ENCODE measurements around the gene SERPING1. TPM values are rescaled to one million over a fixed set of nuclear protein-coding genes. Genes with fewer than 3 reads are reported as not detected.
A peak's percentile ranks its signal among the peaks of the same experiment; 100 is the strongest.
"Not testable (repeated sequence)": the region's sequence is repeated elsewhere in the genome, so short reads cannot be mapped to it uniquely, and the experiment has no call there.

SERPING1 gene
- total RNA-seq, 1 donor from 2014 or later = 20.8 TPM

DNA sequence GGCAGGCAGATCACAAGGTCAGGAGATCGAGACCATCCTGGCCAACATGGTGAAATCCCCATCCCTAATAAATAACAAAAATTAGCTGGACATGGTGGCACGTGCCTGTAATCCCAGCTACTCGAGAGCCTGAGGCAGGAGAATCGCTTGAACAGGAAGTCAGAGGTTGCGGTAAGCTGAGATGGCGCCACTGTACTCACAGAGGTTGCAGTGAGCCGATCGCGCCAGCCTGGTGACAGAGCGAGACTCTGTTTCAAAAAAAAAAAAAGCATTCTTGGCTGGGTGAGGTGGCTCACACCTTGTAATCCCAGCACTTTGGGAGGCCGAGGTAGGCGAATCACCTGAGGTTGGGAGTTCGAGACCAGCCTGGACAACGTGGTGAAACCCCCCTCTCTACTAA lies 54.7 kb downstream of the SERPING1 start:
- DNase-seq = not testable (repeated sequence)

GRCh38 chr11:57652662-57653061 lies 55.2 kb downstream of the SERPING1 start:
- no peak for DNase-seq

DNA sequence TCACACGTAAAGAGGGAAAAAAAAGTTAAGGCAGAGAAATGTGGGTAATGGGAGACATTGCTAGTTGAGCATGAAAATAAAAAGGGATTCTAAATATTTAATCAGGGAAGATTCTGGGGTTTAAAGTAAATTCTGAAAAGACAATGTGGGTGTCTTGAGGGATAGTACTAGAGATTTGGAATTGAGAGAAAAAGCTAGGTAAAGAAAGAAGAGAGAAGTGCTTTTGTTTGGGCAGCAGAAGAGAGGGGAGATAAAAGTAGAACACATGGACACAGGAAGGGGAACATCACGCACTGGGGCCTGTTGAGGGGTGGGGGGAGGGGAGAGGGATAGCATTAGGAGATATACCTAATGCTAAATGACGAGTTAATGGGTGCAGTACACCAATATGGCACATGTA lies 55.7 kb downstream of the SERPING1 start:
- DNase-seq = no peak

DNA sequence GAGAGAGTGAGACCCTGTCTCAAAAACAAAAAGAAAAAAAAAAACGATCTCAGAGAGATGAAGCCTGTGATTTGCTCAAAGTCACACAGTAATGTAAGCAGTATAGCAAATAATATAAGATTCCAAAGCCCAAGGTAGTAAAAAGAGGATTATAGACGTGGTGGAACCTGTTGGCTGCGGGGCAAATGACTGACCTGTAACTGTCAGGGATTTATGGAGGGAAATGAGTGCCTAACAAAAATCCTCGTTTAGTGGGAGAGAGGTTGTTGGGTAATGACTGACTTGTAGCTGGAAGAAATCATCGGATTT lies 59.4 kb downstream of the SERPING1 start:
- no peak for DNase-seq

GRCh38 chr11:57657194-57658022 lies 59.9 kb downstream of the SERPING1 start, which contains the start of gene CLP1:
CLP1 (plus strand) TSS chr11:57657762; CDS start chr11:57659477, 1,715 bp downstream.
- peak; percentile 100 for DNase-seq

- DNase-seq = no peak
These were observed 60.5 kb downstream of the SERPING1 start for GRCh38 chr11:57658023-57658361.

GRCh38 chr11:57659669-57660068 lies 62.2 kb downstream of the SERPING1 start:
- DNase-seq = no peak

DNA sequence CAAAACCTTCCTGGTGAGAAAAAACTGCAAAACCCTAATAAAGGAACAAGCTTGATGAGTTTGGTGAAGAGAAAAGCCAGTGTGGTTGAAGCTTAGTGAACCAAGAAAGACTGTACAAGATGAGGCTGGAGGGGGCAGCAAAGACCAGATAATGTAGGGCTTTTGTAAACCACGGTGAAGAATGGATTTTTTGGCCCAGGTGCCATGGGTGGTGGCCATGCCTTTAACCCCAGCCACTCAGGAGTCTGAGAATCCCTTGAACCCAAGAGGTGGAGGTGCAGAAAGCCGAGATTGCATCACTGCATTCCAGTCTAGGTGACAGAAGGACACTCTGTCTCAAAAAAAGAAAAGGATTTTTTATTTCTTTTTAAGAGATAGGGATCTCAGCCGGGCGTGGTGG lies 65.4 kb downstream of the SERPING1 start:
- no peak for DNase-seq

DNA sequence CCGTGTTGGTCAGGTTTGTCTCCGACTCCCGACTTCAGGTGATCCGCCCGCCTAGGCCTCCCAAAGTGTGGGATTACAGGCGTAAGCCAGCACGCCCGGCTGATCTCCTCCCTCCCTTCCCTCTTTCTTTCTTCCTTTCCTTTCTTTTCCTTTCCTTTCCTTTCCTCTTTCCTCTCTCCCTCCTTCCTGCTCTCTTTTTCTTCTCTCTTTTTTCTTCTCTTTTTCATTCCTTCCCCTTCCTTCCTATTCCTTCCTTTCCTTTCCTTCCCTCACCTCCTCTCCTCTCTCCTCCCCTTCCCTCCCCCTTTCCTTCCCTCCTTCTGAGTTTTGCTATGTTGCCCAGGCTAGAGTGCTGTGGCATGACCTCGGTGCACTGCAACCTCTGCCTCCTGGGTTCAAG lies 66.5 kb downstream of the SERPING1 start:
- DNase-seq = no peak

Small RNAs within 50 kb of the gene (small RNA-seq; reads per million reads assigned to genes)
- 600 reads per million, percentile 98 among the genes with 10 or more reads in this experiment for gene MIR130A (ENCODE audit: low replicate concordance)

Other genes with a start within 250 kb of the SERPING1 start
- 0.41 TPM for gene PRG3, start 216.5 kb upstream of the SERPING1 start, total RNA-seq
- gene PRG2, start 207.0 kb upstream of the SERPING1 start, total RNA-seq = not detected
- 49.4 TPM for gene SLC43A3, start 170.6 kb upstream of the SERPING1 start, total RNA-seq
- gene RTN4RL2, start 137.2 kb upstream of the SERPING1 start, total RNA-seq = 0.21 TPM
- 9.1 TPM for gene SLC43A1, start 82.0 kb upstream of the SERPING1 start, total RNA-seq
- gene TIMM10, start 66.9 kb upstream of the SERPING1 start, total RNA-seq = 16.8 TPM
- 107 TPM for gene SMTNL1, start 60.1 kb upstream of the SERPING1 start, total RNA-seq
- 12.9 TPM for gene UBE2L6, start 30.0 kb upstream of the SERPING1 start, total RNA-seq
- gene YPEL4, start 52.2 kb downstream of the SERPING1 start, total RNA-seq = 1.1 TPM
- 14.3 TPM for gene CLP1, start 60.1 kb downstream of the SERPING1 start, total RNA-seq
- gene ZDHHC5, start 70.4 kb downstream of the SERPING1 start, total RNA-seq = 29.7 TPM
- gene MED19, start 114.5 kb downstream of the SERPING1 start, total RNA-seq = 11.0 TPM
- gene TMX2, start 114.9 kb downstream of the SERPING1 start, total RNA-seq = 34.8 TPM
- gene SELENOH, start 143.8 kb downstream of the SERPING1 start, total RNA-seq = 73.2 TPM
- not detected for gene BTBD18, start 154.1 kb downstream of the SERPING1 start, total RNA-seq
- 185 TPM for gene CTNND1, start 164.1 kb downstream of the SERPING1 start, total RNA-seq

Data from tongue (tissue), 3 donors.